Activated CD4-positive, alpha-beta T cell treated with anti-CD3 and anti-CD28 coated beads, Interleukin-2, amount 50 U/mL, for 16 hours (primary cell): ENCODE data around the gene FBLN2.

Experiments
- DNase-seq: peaks from one replicate; pipeline ENCODE4 v3.0.0-alpha.2; 2020

FBLN2 gene

GRCh38 chr3:13610006-13610570 lies 61.2 kb downstream of the FBLN2 start:
- no peak for DNase-seq

GRCh38 chr3:13611221-13611620 lies 62.3 kb downstream of the FBLN2 start:
- no peak for DNase-seq

DNA sequence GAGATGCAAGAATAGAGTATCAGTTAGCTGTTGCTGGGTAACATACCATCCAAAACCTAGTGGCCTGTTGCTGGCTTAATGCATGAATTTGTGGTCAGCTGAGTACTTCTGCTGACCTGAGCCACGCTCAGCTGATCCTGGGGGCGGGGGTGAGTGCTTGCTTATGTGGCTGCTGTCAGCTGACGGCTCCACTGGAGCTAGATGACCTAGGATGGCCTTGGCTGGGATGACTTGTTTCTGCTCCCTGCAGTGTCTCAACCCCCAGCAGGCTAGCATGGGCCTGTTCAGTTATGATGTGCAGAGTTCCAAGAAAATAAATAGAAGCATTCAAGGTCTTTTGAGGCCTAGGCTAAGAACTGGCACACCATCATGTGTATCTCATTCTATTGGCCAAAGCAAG lies 63.9 kb downstream of the FBLN2 start:
- no peak for DNase-seq

GRCh38 chr3:13613343-13614190 lies 64.6 kb downstream of the FBLN2 start:
- no peak for DNase-seq

- DNase-seq, result no peak
Measured at GRCh38 chr3:13614607-13615006, 65.7 kb downstream of the FBLN2 start.

- no peak for DNase-seq
Measured at GRCh38 chr3:13615019-13615528, 66.1 kb downstream of the FBLN2 start.

DNA sequence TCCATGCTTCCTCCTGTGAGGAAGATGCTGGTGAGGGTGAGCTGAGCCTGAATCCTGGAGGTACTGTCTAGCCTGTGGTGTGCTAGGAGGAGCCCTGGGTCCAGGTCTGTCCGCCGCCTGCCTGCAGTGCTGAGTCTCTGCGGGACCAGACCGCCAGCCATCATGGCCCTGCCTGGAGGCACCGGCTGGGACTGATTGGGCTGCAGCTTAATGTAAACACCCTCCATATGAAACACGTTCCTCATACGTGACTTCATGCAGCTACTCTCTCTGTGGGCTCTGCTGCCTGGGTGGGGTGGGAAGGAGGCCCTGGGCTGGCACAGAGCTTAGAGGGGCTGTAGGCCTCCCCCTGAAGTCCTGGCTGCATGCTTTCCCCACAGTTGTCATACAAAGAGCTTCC lies 67.4 kb downstream of the FBLN2 start:
- DNase-seq, result no peak

DNA sequence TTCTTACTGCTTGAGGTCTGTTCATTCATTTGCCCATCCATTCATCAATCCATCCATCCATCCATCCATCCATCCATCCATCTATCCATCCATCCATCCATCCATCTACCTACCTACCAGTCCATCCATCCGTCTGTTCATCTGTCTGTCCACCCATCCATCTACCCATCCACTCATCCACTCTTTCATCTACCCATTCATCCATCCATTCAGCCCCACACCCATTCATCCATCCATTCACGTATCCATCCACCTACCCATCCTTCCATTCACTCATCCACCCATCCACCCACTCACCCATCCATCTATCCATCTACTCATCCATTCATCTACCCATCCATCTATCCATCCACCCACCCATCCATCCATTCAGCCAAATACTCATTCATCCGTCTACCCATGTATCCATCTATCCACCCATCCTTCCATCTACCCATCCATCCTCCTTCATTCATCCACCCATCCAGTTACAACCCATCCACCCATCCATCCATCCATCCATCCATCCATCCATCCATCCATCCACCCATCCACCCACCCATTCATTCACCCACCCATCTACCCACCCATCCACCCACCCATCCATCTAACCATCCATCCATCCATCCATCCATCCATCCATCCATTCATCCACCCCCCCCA lies 68.3 kb downstream of the FBLN2 start:
- DNase-seq, result no peak

DNA sequence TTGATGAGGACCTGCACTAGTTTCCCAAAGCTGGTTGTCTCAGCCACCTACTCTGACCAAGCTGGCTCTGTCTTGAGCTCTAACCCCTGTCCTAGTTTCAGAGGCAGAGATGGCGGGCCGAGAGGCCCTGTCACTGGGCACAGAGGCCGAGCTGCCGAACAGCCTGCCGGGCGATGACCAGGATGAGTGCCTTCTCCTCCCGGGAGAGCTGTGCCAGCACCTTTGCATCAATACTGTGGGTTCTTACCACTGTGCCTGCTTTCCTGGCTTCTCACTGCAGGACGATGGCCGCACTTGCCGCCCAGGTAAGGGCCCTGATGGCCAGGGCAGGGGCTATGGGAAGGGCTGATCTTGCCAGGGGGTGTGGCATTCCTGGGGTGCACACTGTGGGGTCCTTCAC lies 69.1 kb downstream of the FBLN2 start:
- no peak for DNase-seq

GRCh38 chr3:13618836-13619235 lies 69.9 kb downstream of the FBLN2 start:
- DNase-seq, result no peak

DNA sequence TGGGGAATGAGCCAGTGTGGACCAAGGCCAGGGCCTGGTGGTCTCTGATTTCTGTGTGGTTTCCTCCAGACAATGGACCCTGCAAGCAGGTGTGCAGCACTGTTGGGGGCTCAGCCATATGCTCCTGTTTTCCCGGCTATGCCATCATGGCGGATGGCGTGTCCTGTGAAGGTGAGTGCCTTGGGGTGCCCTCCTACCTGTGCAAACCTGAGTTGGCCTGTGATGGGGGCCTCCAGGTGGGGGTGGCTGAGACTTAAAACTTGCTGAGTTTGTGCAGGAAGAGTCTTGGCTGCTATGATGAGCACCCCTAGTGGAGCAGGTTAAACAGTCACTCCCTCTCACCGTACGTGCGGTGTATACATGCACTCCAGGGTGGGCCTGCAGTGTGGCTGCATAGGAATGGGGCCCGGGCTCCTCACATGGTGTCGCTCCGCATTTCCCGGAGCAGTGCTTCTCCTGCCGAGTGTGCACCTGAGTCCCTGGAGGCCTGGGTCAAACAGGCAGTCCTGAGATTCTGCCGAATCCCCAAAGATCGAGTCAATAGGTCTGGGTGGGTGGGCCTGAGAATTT lies 70.8 kb downstream of the FBLN2 start:
- DNase-seq, result no peak

DNA sequence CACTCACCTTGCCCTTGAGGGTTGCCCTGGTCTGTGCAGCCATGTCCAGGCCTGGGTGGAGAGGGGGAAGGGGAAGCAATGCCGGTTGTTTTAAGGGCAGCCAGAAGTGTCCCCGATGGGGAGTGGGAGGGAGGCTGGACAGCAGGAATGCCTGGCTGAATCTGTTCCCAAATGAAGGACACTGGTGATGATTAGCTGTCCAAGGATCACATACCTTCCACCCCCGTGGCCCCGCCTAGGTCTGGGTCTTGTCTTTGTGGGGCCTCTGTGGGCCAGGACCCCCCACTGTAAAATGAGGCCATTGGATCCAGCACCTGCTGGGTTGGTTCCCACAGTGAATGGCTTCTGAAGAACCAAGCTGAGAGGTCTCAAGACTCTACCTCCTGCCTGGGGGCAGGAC lies 71.4 kb downstream of the FBLN2 start:
- no peak for DNase-seq

- no peak for DNase-seq
Measured at GRCh38 chr3:13620776-13621365, 71.9 kb downstream of the FBLN2 start.

GRCh38 chr3:13621381-13622221 lies 72.7 kb downstream of the FBLN2 start:
- no peak for DNase-seq

DNA sequence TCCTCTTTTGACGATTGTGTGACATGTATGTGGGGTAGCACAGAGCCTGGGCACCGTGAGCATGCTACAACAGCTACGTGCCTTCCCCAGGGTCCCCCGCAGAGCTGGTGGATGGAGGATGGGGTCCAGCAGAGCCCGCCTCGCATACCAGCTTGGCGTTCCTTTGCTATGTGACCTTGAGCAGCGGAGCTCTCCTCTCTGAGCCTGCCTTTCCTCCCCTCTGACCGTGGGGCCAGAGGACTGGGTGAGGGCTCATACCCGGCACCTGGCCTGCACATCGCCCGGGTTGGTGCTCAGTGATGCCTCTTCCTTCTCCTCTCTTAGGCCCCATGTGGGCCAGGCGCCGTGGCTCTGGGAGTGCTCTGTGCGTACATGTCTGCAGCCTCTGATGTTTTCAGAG lies 73.4 kb downstream of the FBLN2 start:
- no peak for DNase-seq

DNA sequence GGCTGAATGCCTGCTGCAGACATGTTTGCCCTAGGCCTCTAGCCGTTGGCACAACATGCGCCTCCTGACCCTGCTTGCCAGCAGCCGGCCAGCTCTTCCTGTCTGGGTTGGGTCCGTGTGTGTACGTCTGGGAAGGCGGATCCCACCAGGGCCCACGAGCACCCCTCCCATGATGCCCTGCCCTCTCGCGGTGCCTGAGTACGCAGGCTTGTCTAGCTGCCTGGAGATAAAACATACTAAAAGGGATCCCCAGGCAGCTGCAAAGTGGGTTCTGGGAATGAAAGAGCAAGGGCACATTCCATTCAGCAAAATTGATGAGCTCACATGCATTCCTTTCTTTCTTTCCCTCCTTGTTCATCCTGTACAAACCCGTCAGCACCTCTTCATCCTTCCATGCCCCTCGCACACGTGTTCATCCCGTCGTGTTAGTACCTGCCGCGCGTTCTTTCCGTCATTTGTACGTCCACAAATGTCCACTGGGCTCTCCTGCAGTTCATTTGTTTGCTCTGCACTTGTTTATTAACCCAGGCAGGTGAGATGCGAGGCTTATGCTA lies 74.3 kb downstream of the FBLN2 start:
- no peak for DNase-seq

DNA sequence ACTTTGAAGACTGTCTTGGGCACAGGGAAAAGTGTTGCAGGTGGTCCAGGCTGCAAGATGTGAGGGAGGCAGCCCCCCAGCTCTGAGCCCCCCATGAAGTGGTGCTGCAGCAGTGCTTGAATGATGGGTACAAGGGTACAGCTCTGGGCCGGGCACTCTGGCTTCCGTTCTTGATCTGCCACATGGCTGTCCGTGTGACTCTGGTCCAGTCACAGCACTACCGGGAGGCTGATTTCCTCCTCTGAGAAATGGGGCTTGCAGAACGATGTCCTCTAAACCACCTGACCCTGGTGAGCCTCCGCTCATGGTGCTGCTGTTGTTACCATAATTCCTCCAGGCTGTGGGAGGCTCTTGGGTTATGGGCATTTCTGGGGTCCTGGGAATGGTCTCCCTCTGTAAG lies 75.1 kb downstream of the FBLN2 start:
- DNase-seq, result no peak

GRCh38 chr3:13624671-13625125 lies 75.8 kb downstream of the FBLN2 start:
- DNase-seq, result no peak

GRCh38 chr3:13626396-13626795 lies 77.5 kb downstream of the FBLN2 start:
- DNase-seq, result no peak

GRCh38 chr3:13626915-13627460 lies 78.1 kb downstream of the FBLN2 start:
- no peak for DNase-seq

DNA sequence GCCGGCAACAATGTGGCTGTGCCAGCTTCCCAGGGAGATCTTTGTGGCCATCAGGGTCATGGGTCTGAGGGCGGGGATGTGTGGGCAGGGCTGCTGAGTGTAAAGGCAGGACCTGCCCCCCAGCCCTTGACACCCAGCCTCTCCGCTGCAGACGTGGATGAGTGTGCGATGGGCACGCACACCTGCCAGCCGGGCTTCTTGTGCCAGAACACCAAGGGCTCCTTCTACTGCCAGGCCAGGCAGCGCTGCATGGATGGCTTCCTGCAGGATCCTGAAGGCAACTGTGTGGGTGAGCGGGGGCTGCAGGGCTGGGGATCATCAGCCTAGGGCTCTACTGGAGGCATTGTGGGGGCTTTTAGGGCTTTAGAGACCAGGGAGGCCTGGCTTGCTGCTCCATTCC lies 78.8 kb downstream of the FBLN2 start:
- DNase-seq, result no peak

DNA sequence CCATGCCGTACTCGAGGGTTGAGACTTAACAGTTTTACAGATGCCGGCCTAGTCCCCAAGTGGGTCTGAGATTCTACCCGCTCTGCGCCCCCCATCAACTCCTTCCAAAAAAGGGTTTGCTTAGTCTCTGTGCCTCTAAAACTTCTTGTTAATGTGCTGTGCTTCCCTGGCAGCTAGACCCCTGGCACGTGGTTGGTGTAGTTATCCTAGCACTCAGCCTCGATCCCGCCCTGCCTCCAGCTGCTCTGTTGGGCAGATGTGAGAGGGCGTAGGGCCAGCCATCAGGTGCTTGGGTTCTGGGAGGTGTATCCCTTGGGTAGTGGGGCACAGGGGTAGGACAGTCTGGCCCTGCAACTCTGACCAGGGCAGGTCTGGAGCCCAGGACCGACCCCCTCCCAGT lies 79.5 kb downstream of the FBLN2 start:
- DNase-seq, result no peak
